Cerebellar nuclear complex (tissue), 1 donor: ENCODE data around the gene VPS37D.
"Not testable (repeated sequence)": the region's sequence is repeated elsewhere in the genome, so short reads cannot be mapped to it uniquely, and the experiment has no call there.

Experiments
- DNase-seq, 2 experiments: peaks; one replicate each; lab custom pipeline; 2025; lab: John Stamatoyannopoulos, UW

Gene VPS37D

GRCh38 chr7:73646785-73647724 lies 20.6 kb upstream of the VPS37D start:
- no peak for DNase-seq

- no peak for DNase-seq
These were observed 19.7 kb upstream of the VPS37D start for GRCh38 chr7:73647725-73648592.

GRCh38 chr7:73648593-73649332 lies 18.9 kb upstream of the VPS37D start:
- DNase-seq, result no peak

GRCh38 chr7:73649576-73649975 lies 18.1 kb upstream of the VPS37D start:
- DNase-seq, result no peak

- DNase-seq, result no peak
These were observed 17.1 kb upstream of the VPS37D start for GRCh38 chr7:73650524-73650923.

- DNase-seq, result no peak
These were observed 15.1 kb upstream of the VPS37D start for GRCh38 chr7:73652541-73652949.

GRCh38 chr7:73655309-73655708 lies 12.3 kb upstream of the VPS37D start:
- not testable (repeated sequence) for DNase-seq

GRCh38 chr7:73659983-73660382 lies 7.6 kb upstream of the VPS37D start:
- no peak for DNase-seq

- not testable (repeated sequence) for DNase-seq
These were observed 7.0 kb upstream of the VPS37D start for GRCh38 chr7:73660594-73660993.

GRCh38 chr7:73663033-73663432 lies 4.6 kb upstream of the VPS37D start:
- DNase-seq, result no peak

GRCh38 chr7:73668103-73668885 lies 663 bp downstream of the VPS37D start:
- no peak for DNase-seq

- DNase-seq, result no peak
These were observed 1.2 kb downstream of the VPS37D start for GRCh38 chr7:73668886-73669230.

- DNase-seq, result no peak
These were observed 1.7 kb downstream of the VPS37D start for GRCh38 chr7:73669288-73669701.

GRCh38 chr7:73669858-73670385 lies 2.3 kb downstream of the VPS37D start:
- no peak for DNase-seq

- DNase-seq, result no peak
These were observed 3.7 kb downstream of the VPS37D start for GRCh38 chr7:73671322-73671661.

GRCh38 chr7:73671857-73672445 lies 4.3 kb downstream of the VPS37D start:
- no peak for DNase-seq

GRCh38 chr7:73674468-73675124 lies 7.0 kb downstream of the VPS37D start:
- no peak for DNase-seq

- DNase-seq, result not testable (repeated sequence)
These were observed 8.4 kb downstream of the VPS37D start for GRCh38 chr7:73676062-73676461.

GRCh38 chr7:73678862-73679261 lies 11.2 kb downstream of the VPS37D start:
- no peak for DNase-seq

GRCh38 chr7:73679709-73680108 lies 12.1 kb downstream of the VPS37D start:
- no peak for DNase-seq
